H1 (cell line): ENCODE measurements around the gene RUNX1.

Source experiments
- BCL11A ChIP-seq, 2 experiments: IDR thresholded peaks; one replicate each; pipeline ENCODE4 v1.6.1; 2011; ENCODE audit warnings: low read depth in 2 of 2, low read length in 2 of 2, mild to moderate bottlenecking in 2 of 2
- CBX5 ChIP-seq: fragments of 300-800, 300-1000 bp; sonication (generic); IDR thresholded peaks from 2 replicates; pipeline ENCODE4 v1.7.1; 2016; ENCODE audit warnings: antibody characterized with exemption, low read length, low read depth
- NANOG ChIP-seq: IDR thresholded peaks from 2 replicates; pipeline ENCODE4 v1.6.1; 2011; ENCODE audit warnings: low read length, low read depth, mild to moderate bottlenecking, inconsistent platforms; ENCODE audit not compliant: insufficient read depth, poor library complexity, severe bottlenecking
- POLR2A ChIP-seq, 2 experiments: IDR thresholded peaks; 1 replicate in 1 of 2; 2 replicates in 1 of 2; pipeline ENCODE4 v1.6.1; 2011; ENCODE audit warnings: low read depth in 2 of 2, low read length in 2 of 2, mild to moderate bottlenecking in 2 of 2; ENCODE audit errors: control extremely low read depth in 1 of 2
- POLR2AphosphoS5 ChIP-seq: IDR thresholded peaks from 2 replicates; pipeline ENCODE4 v1.6.1; 2011; ENCODE audit warnings: low read depth, low read length
- RAD21 ChIP-seq, 2 experiments: IDR thresholded peaks in 1 of 2; conservative IDR thresholded peaks in 1 of 2; 2 replicates each; pipeline ENCODE4 v1.6.1; 2011; ENCODE audit warnings: low read depth in 2 of 2, low read length in 2 of 2, improper control_type of control experiment in 1 of 2, inconsistent platforms in 1 of 2, mild to moderate bottlenecking in 1 of 2, moderate library complexity in 1 of 2
- RFX5 ChIP-seq: IDR thresholded peaks from 2 replicates; pipeline ENCODE4 v1.6.1; 2011; ENCODE audit warnings: low read depth, low read length, improper control_type of control experiment, borderline replicate concordance
- SIN3A ChIP-seq, 2 experiments: IDR thresholded peaks in 1 of 2; conservative IDR thresholded peaks in 1 of 2; 2 replicates each; pipeline ENCODE4 v1.6.1; 2011 to 2012; ENCODE audit warnings: low read length in 2 of 2, improper control_type of control experiment in 1 of 2, low read depth in 1 of 2, mild to moderate bottlenecking in 1 of 2
- SRF ChIP-seq: IDR thresholded peaks from 2 replicates; pipeline ENCODE4 v1.6.1; 2011; ENCODE audit warnings: mild to moderate bottlenecking, low read depth, low read length, moderate library complexity
- TAF1 ChIP-seq: IDR thresholded peaks from 2 replicates; pipeline ENCODE4 v1.6.1; 2011; ENCODE audit warnings: mild to moderate bottlenecking, low read depth, low read length
- YY1 ChIP-seq: IDR thresholded peaks from 2 replicates; pipeline ENCODE4 v1.6.1; 2011; ENCODE audit warnings: low read depth, mild to moderate bottlenecking, low read length
- TF ChIP-seq, protein P1 (sequence below), 3 experiments: IDR thresholded peaks; 1 replicate in 2 of 3; 2 replicates in 1 of 3; pipeline versions ENCODE4 v1.5.1 to v1.6.1; 2011; ENCODE audit warnings: low read length in 3 of 3, mild to moderate bottlenecking in 3 of 3, inconsistent platforms in 2 of 3, low read depth in 1 of 3, moderate library complexity in 1 of 3; ENCODE audit not compliant: insufficient read depth in 1 of 3; ENCODE audit errors: control extremely low read depth in 1 of 3

DNA sequence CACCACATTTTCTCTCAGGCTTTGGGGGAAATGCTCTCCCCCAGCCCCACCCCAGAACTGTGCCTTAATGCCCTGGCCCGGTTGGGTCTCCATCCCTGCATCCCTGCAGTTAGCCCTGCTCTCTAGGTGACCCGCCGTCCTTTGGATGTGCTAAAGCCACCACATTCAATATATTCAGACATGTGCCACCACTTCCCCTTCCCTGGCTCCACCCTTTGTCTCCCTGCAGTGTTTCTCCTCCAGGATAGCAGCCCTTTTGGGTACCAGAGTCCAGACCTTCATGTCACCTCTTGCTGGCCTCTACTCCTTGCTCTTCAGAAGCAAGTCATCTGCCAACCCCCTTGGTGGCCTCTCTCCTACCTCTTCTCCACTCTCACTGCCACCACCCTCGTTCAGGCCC, 41.8 kb downstream of the RUNX1 start:
- TF ChIP-seq, protein P1, sequence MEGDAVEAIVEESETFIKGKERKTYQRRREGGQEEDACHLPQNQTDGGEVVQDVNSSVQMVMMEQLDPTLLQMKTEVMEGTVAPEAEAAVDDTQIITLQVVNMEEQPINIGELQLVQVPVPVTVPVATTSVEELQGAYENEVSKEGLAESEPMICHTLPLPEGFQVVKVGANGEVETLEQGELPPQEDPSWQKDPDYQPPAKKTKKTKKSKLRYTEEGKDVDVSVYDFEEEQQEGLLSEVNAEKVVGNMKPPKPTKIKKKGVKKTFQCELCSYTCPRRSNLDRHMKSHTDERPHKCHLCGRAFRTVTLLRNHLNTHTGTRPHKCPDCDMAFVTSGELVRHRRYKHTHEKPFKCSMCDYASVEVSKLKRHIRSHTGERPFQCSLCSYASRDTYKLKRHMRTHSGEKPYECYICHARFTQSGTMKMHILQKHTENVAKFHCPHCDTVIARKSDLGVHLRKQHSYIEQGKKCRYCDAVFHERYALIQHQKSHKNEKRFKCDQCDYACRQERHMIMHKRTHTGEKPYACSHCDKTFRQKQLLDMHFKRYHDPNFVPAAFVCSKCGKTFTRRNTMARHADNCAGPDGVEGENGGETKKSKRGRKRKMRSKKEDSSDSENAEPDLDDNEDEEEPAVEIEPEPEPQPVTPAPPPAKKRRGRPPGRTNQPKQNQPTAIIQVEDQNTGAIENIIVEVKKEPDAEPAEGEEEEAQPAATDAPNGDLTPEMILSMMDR (IDR thresholded peaks at IDR 0.05; ENCODE audit: control extremely low read depth in 1 of 3, insufficient read depth in 1 of 3, low read depth in 1 of 3, low read length in 3 of 3), result no peak
- no peak for TF ChIP-seq BCL11A (IDR thresholded peaks at IDR 0.05; ENCODE audit: low read depth in 2 of 2, low read length in 2 of 2)
- TF ChIP-seq RFX5, result no peak
- no peak for TF ChIP-seq YY1
- TF ChIP-seq POLR2A (IDR thresholded peaks at IDR 0.05; ENCODE audit: control extremely low read depth in 1 of 2, low read depth in 2 of 2, low read length in 2 of 2), result no peak
- no peak for TF ChIP-seq TAF1
- no peak for TF ChIP-seq RAD21 (IDR thresholded peaks at IDR 0.05 in 1 of 2, conservative IDR thresholded peaks at IDR 0.05 in 1 of 2; ENCODE audit: low read depth in 2 of 2, low read length in 2 of 2)
- no peak for TF ChIP-seq NANOG
- TF ChIP-seq SRF, result no peak
- no peak for TF ChIP-seq SIN3A (conservative IDR thresholded peaks at IDR 0.05 in 1 of 2, IDR thresholded peaks at IDR 0.05 in 1 of 2; ENCODE audit: low read depth in 1 of 2, low read length in 2 of 2)
- TF ChIP-seq POLR2AphosphoS5, result no peak
- no peak for TF ChIP-seq CBX5
